Kidney epithelial cell (primary cell): ENCODE measurements around the gene FDPS. TPM values are rescaled to one million over a fixed set of nuclear protein-coding genes. Genes with fewer than 3 reads are reported as not detected.
A peak's percentile ranks its signal among the peaks of the same experiment; 100 is the strongest.

ENCODE experiments used
- DNase-seq: peaks from one replicate; pipeline ENCODE4 v3.0.0-alpha.2; 2010; ENCODE audit warnings: low read depth
- H3K27me3 ChIP-seq: 2 replicates; pipeline ENCODE4 v1.6.0; 2011; ENCODE audit warnings: low read length; ENCODE audit not compliant: control insufficient read depth, insufficient read depth
- H3K36me3 ChIP-seq: 2 replicates; pipeline ENCODE4 v1.5.1; 2011; ENCODE audit warnings: low read length; ENCODE audit not compliant: control insufficient read depth, insufficient read depth
- H3K4me3 ChIP-seq: 2 replicates; pipeline ENCODE4 v1.5.1; 2011; ENCODE audit warnings: low read depth, mild to moderate bottlenecking, control low read depth, low read length
- CTCF ChIP-seq: IDR thresholded peaks from 2 replicates; pipeline ENCODE4 v1.5.1; 2011; ENCODE audit warnings: mild to moderate bottlenecking, moderate library complexity, low read length, control low read depth, inconsistent platforms; ENCODE audit not compliant: insufficient read depth, poor library complexity, severe bottlenecking
- total RNA-seq: library from RNA; depleted of rRNA; stranded (reverse); fragments of >200 nt; gene quantifications from 2 replicates; pipeline ENCODE4 v1.2.3, GENCODE V29; 2015

FDPS gene
- total RNA-seq, 1 donor from 2014 or later = 271 TPM

DNA sequence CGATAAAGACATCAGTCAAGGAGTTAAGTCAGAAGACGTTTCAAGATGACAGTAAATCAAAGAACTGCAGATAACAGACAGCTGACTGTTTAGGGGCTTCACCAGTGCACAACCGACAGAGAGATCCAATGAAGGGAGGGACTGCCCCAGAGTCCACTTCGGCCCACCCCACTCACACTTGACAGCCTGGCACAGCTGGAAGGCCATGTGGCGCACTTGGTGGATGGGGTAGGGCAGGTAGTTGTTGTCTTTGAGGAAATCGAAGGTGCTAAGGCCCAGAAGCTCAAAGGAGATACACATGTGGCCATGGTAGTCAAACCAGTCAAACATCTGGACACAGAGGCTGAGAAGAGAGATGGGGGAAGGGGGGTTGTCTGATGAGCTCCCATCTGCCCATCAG lies 42.1 kb upstream of the FDPS start:
- TF ChIP-seq CTCF = no peak
- Histone ChIP-seq H3K36me3 (peaks cover 11% of the 10 kb centered on the region), H3K27me3 (no peaks in the 10 kb centered on the region), H3K4me3 (no peak overlapping the region)
- DNase-seq = no peak

- Histone ChIP-seq H3K36me3 (peaks cover 11% of the 10 kb centered on the region), H3K27me3 (no peaks in the 10 kb centered on the region), H3K4me3 (no peak overlapping the region)
- no peak for TF ChIP-seq CTCF
- DNase-seq = no peak
These were observed 41.3 kb upstream of the FDPS start for GRCh38 chr1:155267373-155267772.

DNA sequence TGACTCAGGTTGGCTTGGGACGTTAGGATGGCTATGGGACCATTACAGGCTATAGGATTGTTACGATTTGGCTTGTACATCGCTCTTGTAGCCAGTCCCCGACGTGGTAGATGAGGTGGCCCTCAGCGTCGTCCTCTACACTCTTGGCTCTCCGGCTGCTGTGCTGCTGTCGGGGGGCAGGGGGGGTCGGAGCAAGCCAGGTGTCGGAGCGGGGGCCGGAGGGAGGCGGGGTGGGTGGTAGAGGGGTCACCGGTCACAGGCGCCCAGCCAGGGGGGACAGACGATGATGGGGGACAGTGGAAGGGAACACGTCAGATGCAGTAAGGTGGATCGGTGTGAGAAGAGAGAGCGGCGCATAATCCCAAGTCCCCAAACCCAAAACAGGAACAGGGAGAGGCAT lies 40.0 kb upstream of the FDPS start:
- no peaks in the 10 kb centered on the region for H3K27me3 ChIP-seq
- no peak overlapping the region for H3K4me3 ChIP-seq
- no peak for DNase-seq
- TF ChIP-seq CTCF = no peak
- peaks cover 11% of the 10 kb centered on the region for H3K36me3 ChIP-seq

DNA sequence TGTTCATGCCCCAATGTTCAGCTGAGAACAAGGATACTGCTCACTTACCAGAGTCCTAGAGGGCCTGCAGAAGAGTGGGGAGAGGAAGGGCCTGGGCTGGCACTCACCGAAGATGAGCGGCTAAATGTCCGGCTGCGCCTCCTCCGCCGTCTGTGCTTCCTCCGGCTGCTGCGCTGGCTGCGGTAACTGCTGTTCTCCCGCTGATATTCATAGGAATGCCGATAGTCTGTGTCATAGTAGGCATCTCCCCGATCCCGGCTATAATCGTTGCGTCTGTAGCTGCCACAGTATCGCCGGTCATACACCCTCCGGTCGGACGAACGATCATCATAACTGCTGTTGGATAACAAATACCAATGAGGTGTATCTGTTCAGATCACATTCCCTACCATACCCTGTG lies 39.3 kb upstream of the FDPS start:
- no peak overlapping the region for H3K4me3 ChIP-seq
- no peaks in the 10 kb centered on the region for H3K27me3 ChIP-seq
- DNase-seq = no peak
- peaks cover 11% of the 10 kb centered on the region for H3K36me3 ChIP-seq
- no peak for TF ChIP-seq CTCF

- no peak for TF ChIP-seq CTCF
- peaks cover 9% of the 10 kb centered on the region for H3K36me3 ChIP-seq
- peak overlapping the region; percentile 72 for H3K4me3 ChIP-seq
- no peak for DNase-seq
- no peaks in the 10 kb centered on the region for H3K27me3 ChIP-seq
These were observed 36.0 kb upstream of the FDPS start for GRCh38 chr1:155272466-155273342.
